B cell (primary cell): ENCODE data around the gene PTPRN2. TPM values are rescaled to one million over a fixed set of nuclear protein-coding genes. Genes with fewer than 3 reads are reported as not detected.
"Not testable (repeated sequence)": the region's sequence is repeated elsewhere in the genome, so short reads cannot be mapped to it uniquely, and the experiment has no call there.

Source experiments
- ATAC-seq: fragments of 200-7000 bp; cut with Tn5 transposase; one replicate; pipeline ENCODE4 v1.10.0; 2021; ENCODE audit warnings: low read depth, mild to moderate bottlenecking, moderate number of reproducible peaks, moderate library complexity
- CTCF ChIA-PET: fragments of 350-600 bp; sonication (Branson Sonifier 250); formaldehyde crosslinking; loops from one replicate; lab custom pipeline; 2021; ENCODE audit warnings: antibody characterized with exemption, inconsistent platforms; lab: Charles Lee
- POLR2A ChIA-PET: fragments of 350-600 bp; sonication (Branson Sonifier 250); formaldehyde crosslinking; loops from one replicate; lab custom pipeline; 2021; ENCODE audit warnings: antibody characterized with exemption; lab: Charles Lee
- DNase-seq: peaks from one replicate; pipeline ENCODE4 v3.0.0; 2013
- H2AFZ ChIP-seq: 2 replicates; pipeline ENCODE4 v1.6.1; 2012; ENCODE audit warnings: mild to moderate bottlenecking, low read depth, low read length; ENCODE audit not compliant: insufficient read depth, poor library complexity, severe bottlenecking
- H3K27ac ChIP-seq, 2 donors: 1 replicate in 1 of 2; 2 replicates in 1 of 2; pipeline ENCODE4 v1.5.1; 2012 to 2013; ENCODE audit warnings: low read length in 2 of 2, mild to moderate bottlenecking in 2 of 2, moderate library complexity in 1 of 2
- H3K27me3 ChIP-seq, 4 experiments: fragments of 200-600 bp in 1 of 4; sonication (generic) in 1 of 4; replicated peaks in 1 of 4; 1 replicate in 2 of 4; 2 replicates in 2 of 4; pipeline versions ENCODE4 v1.6.1 to v1.7.0; 2013 to 2016; ENCODE audit warnings: low read length in 3 of 4, mild to moderate bottlenecking in 2 of 4, mixed read lengths in 1 of 4, moderate library complexity in 1 of 4; ENCODE audit not compliant: insufficient read depth in 4 of 4, control insufficient read depth in 3 of 4; ENCODE audit errors: control extremely low read depth in 1 of 4
- H3K36me3 ChIP-seq, 2 experiments: replicated peaks in 1 of 2; 1 replicate in 1 of 2; 2 replicates in 1 of 2; pipeline versions ENCODE4 v1.6.1 to v1.7.1; 2013; ENCODE audit warnings: low read length in 1 of 2; ENCODE audit not compliant: insufficient read depth in 2 of 2, control insufficient read depth in 1 of 2; ENCODE audit errors: control extremely low read depth in 1 of 2, extremely low read depth in 1 of 2
- H3K4me1 ChIP-seq, 2 donors: fragments of 200-600 bp in 1 of 2; sonication (generic) in 1 of 2; 1 replicate in 1 of 2; 2 replicates in 1 of 2; pipeline versions ENCODE4 v1.5.1 to v1.6.1; 2013 to 2017; ENCODE audit warnings: low read length in 2 of 2; ENCODE audit not compliant: control insufficient read depth in 2 of 2, insufficient read depth in 2 of 2
- H3K4me2 ChIP-seq: replicated peaks from 2 replicates; pipeline ENCODE3; 2012; ENCODE audit warnings: mild to moderate bottlenecking, low read depth, low read length; ENCODE audit not compliant: poor library complexity, severe bottlenecking
- H3K4me3 ChIP-seq, 5 experiments: fragments of 200-600 bp in 1 of 5; sonication (generic) in 1 of 5; 1 replicate in 3 of 5; 2 replicates in 2 of 5; pipeline versions ENCODE4 v1.5.1 to v1.7.0; 2011 to 2016; ENCODE audit warnings: low read length in 4 of 5, mild to moderate bottlenecking in 4 of 5, low read depth in 2 of 5, control low read depth in 1 of 5, moderate library complexity in 1 of 5; ENCODE audit not compliant: insufficient read depth in 1 of 5; ENCODE audit errors: control extremely low read depth in 1 of 5, extremely low read depth in 1 of 5
- H3K79me2 ChIP-seq: fragments of 200-600 bp; sonication (generic); one replicate; pipeline ENCODE4 v1.6.0; 2016; ENCODE audit warnings: low read length; ENCODE audit not compliant: control insufficient read depth, insufficient read depth
- H3K9ac ChIP-seq: fragments of 200-600 bp; sonication (generic); 2 replicates; pipeline ENCODE4 v1.6.1; 2017; ENCODE audit warnings: mild to moderate bottlenecking, low read length, moderate library complexity
- H3K9me3 ChIP-seq, 3 donors: one replicate each; pipeline versions ENCODE4 v1.6.1 to v1.7.1; 2013; ENCODE audit warnings: low read length in 2 of 3; ENCODE audit not compliant: control insufficient read depth in 2 of 3, insufficient read depth in 1 of 3; ENCODE audit errors: control extremely low read depth in 1 of 3
- H4K20me1 ChIP-seq: 2 replicates; pipeline ENCODE4 v1.6.0; 2012; ENCODE audit warnings: mild to moderate bottlenecking, low read length; ENCODE audit not compliant: insufficient read depth, control insufficient read depth, poor library complexity, severe bottlenecking
- H3K27ac Mint-ChIP-seq: one replicate; pipeline ENCODE4 v1.8.0; 2021; ENCODE audit warnings: mixed read lengths
- H3K27me3 Mint-ChIP-seq: one replicate; pipeline ENCODE4 v1.8.0; 2021; ENCODE audit warnings: mixed read lengths
- H3K4me1 Mint-ChIP-seq: one replicate; pipeline ENCODE4 v1.8.0; 2021; ENCODE audit warnings: mixed read lengths
- H3K4me3 Mint-ChIP-seq: one replicate; pipeline ENCODE4 v1.8.0; 2021; ENCODE audit warnings: mixed read lengths
- H3K9me3 Mint-ChIP-seq: one replicate; pipeline ENCODE4 v1.8.0; 2022; ENCODE audit warnings: mixed read lengths; ENCODE audit not compliant: insufficient read depth
- CTCF ChIP-seq: fragments of 200-600 bp; IDR thresholded peaks from one replicate; pipeline ENCODE4 v1.8.0; 2022; ENCODE audit warnings: antibody characterized with exemption, mild to moderate bottlenecking
- EZH2 ChIP-seq: IDR thresholded peaks from 2 replicates; pipeline ENCODE4 v1.6.1; 2012; ENCODE audit warnings: borderline replicate concordance, low read depth, mild to moderate bottlenecking, moderate library complexity, low read length; ENCODE audit not compliant: insufficient read depth, poor library complexity, severe bottlenecking
- WGBS: methylation state at CpG from one replicate; pipeline ENCODE4 v1.1.5; 2013; ENCODE audit warnings: missing lambda C conversion rate; ENCODE audit not compliant: insufficient coverage; 5-methylcytosine and 5-hydroxymethylcytosine counted together
- intact Hi-C: fragments of 100-400 bp; cut with micrococcal nuclease; formaldehyde crosslinking; loops from one replicate; pipeline ENCODE4 v1.10.0; 2022
- polyA plus RNA-seq: library from polyadenylated mRNA; depleted of rRNA; stranded (reverse); fragments of >200 nt; gene quantifications from 2 replicates; pipeline ENCODE4 v1.2.3, GENCODE V29; 2012
- total RNA-seq, 2 donors: library from RNA; stranded (reverse); fragments of 120-200 nt in 1 of 2; gene quantifications; 1 replicate in 1 of 2; 2 replicates in 1 of 2; pipeline versions ENCODE4 v1.2.3 to v1.2.4, GENCODE V29; 2013 to 2022

The PTPRN2 gene
- total and polyA plus RNA-seq, 2 donors (not counting 1 experiment from before 2014, with no cell fraction given): 2.0 to 5.0 TPM

- ChIA-PET CTCF (no interaction called here), POLR2A (no interaction called here)
- H3K27me3 ChIP-seq: no peaks in the 10 kb centered on the region
- H4K20me1 ChIP-seq: no peaks in the 10 kb centered on the region
- H3K4me1 ChIP-seq: no peaks in the 10 kb centered on the region
- H3K27ac ChIP-seq: no peak overlapping the region
- no peaks in the 10 kb centered on the region for H3K36me3 ChIP-seq
- Mint-ChIP-seq H3K27me3 (no peaks in the 10 kb centered on the region), H3K27ac (no peak overlapping the region), H3K4me3 (no peak overlapping the region), H3K9me3 (no peaks in the 10 kb centered on the region), H3K4me1 (no peaks in the 10 kb centered on the region)
- no peak overlapping the region for H3K9ac ChIP-seq
- 87% methylated on average over 7 of the region's 9 CpGs for WGBS
- H3K4me2 ChIP-seq: no peak overlapping the region
- intact Hi-C loops: no loop called here
- no peak overlapping the region for H2AFZ ChIP-seq
- ATAC-seq: no peak
- no peak for DNase-seq
- H3K79me2 ChIP-seq: no peaks in the 10 kb centered on the region
- no peak for TF ChIP-seq EZH2
- TF ChIP-seq CTCF: no peak
- H3K4me3 ChIP-seq: no peak overlapping the region
- H3K9me3 ChIP-seq: peaks cover 0 to 40% (median 0%) of the 10 kb centered on the region in 3 donors
Measured at GRCh38 chr7:157903296-157903695, 684.3 kb downstream of the PTPRN2 start.

GRCh38 chr7:157901816-157902610 is 685.6 kb downstream of the PTPRN2 start:
- H3K79me2 ChIP-seq, POLR2A ChIA-PET, DNase-seq, H3K27ac Mint-ChIP-seq, H4K20me1 ChIP-seq, H3K4me2 ChIP-seq, H3K27me3 ChIP-seq, H3K4me3 Mint-ChIP-seq, H2AFZ ChIP-seq, intact Hi-C loops, H3K4me3 ChIP-seq, H3K4me1 ChIP-seq, ATAC-seq, CTCF ChIA-PET, H3K36me3 ChIP-seq, H3K27ac ChIP-seq, H3K27me3 Mint-ChIP-seq, H3K4me1 Mint-ChIP-seq, H3K9ac ChIP-seq, H3K9me3 Mint-ChIP-seq: not testable (repeated sequence)
- WGBS: 95% methylated on average over 28 of the region's 45 CpGs
- H3K9me3 ChIP-seq: peaks cover 0 to 40% (median 0%) of the 10 kb centered on the region in 3 donors
